Endodermal cell (in vitro differentiated cells): ENCODE measurements around the gene ACVRL1. TPM values are rescaled to one million over a fixed set of nuclear protein-coding genes. Genes with fewer than 3 reads are reported as not detected.
A peak's percentile ranks its signal among the peaks of the same experiment; 100 is the strongest.

Experiments
- DNase-seq: peaks from one replicate; pipeline ENCODE4 v3.0.0-alpha.2; 2017
- H3K27ac ChIP-seq: 2 replicates; pipeline ENCODE4 v1.5.1; 2013; ENCODE audit warnings: mild to moderate bottlenecking, low read depth, low read length, moderate library complexity
- H3K27me3 ChIP-seq: 2 replicates; pipeline ENCODE4 v1.6.1; 2013; ENCODE audit warnings: mild to moderate bottlenecking, low read length, moderate library complexity; ENCODE audit not compliant: insufficient read depth, control insufficient read depth, poor library complexity, severe bottlenecking
- H3K36me3 ChIP-seq: 2 replicates; pipeline ENCODE4 v1.7.0; 2013; ENCODE audit warnings: mild to moderate bottlenecking, low read length, moderate library complexity; ENCODE audit not compliant: control insufficient read depth, insufficient read depth
- H3K4me1 ChIP-seq: one replicate; pipeline ENCODE4 v1.7.0; 2013; ENCODE audit warnings: low read length; ENCODE audit not compliant: control insufficient read depth, insufficient read depth
- H3K4me3 ChIP-seq: 2 replicates; pipeline ENCODE4 v1.5.1; 2013; ENCODE audit warnings: mild to moderate bottlenecking, low read length, moderate library complexity
- H3K9ac ChIP-seq: 2 replicates; pipeline ENCODE4 v1.6.1; 2013; ENCODE audit warnings: mild to moderate bottlenecking, low read length, moderate library complexity; ENCODE audit not compliant: poor library complexity, severe bottlenecking; ENCODE audit errors: extremely low read depth
- H3K9me3 ChIP-seq: 2 replicates; pipeline ENCODE4 v1.6.1; 2013; ENCODE audit warnings: mild to moderate bottlenecking, low read length, moderate library complexity; ENCODE audit not compliant: control insufficient read depth
- H3K27ac Mint-ChIP-seq: 2 replicates; pipeline ENCODE4 v1.8.0; 2020; ENCODE audit warnings: mixed read lengths
- H3K27me3 Mint-ChIP-seq: 2 replicates; pipeline ENCODE4 v1.8.0; 2021; ENCODE audit warnings: mild to moderate bottlenecking, mixed read lengths; ENCODE audit not compliant: insufficient read depth
- H3K36me3 Mint-ChIP-seq: 2 replicates; pipeline ENCODE4 v1.8.0; 2020; ENCODE audit warnings: low read depth, mixed read lengths
- H3K4me1 Mint-ChIP-seq: 2 replicates; pipeline ENCODE4 v1.8.0; 2020; ENCODE audit warnings: mixed read lengths
- H3K4me3 Mint-ChIP-seq: 2 replicates; pipeline ENCODE4 v1.8.0; 2020; ENCODE audit warnings: mild to moderate bottlenecking, moderate library complexity, mixed read lengths
- H3K9me3 Mint-ChIP-seq: 2 replicates; pipeline ENCODE4 v1.8.0; 2020; ENCODE audit warnings: mild to moderate bottlenecking, mixed read lengths
- whole genome bisulfite sequencing, 2 experiments: methylation state at CpG; one replicate each; pipeline versions ENCODE4 v1.1.5 to v1.1.7; 2013; ENCODE audit warnings: missing lambda C conversion rate in 2 of 2, mixed read lengths in 1 of 2; ENCODE audit not compliant: insufficient coverage in 1 of 2, insufficient read length in 1 of 2; 5-methylcytosine and 5-hydroxymethylcytosine counted together
- total RNA-seq, 2 donors: library from RNA; stranded (reverse); fragmentation: NEBNext Ultra II Directional in 1 of 2; extraction: Animal tissue kit (Norgen Biotek cat#: 25700) in 1 of 2; gene quantifications; 2 replicates in 1 of 2; 3 replicates in 1 of 2; pipeline ENCODE4 v1.2.1, GENCODE V29; 2021
- TF ChIP-seq, protein P1 (sequence below): fragments of 200-600 bp; sonication (generic); conservative IDR thresholded peaks from 2 replicates; pipeline ENCODE4 v1.5.0; 2021; ENCODE audit warnings: antibody characterized with exemption, mild to moderate bottlenecking

Gene ACVRL1
- total RNA-seq, 2 donors from 2014 or later = 0.42 to 0.64 TPM

DNA sequence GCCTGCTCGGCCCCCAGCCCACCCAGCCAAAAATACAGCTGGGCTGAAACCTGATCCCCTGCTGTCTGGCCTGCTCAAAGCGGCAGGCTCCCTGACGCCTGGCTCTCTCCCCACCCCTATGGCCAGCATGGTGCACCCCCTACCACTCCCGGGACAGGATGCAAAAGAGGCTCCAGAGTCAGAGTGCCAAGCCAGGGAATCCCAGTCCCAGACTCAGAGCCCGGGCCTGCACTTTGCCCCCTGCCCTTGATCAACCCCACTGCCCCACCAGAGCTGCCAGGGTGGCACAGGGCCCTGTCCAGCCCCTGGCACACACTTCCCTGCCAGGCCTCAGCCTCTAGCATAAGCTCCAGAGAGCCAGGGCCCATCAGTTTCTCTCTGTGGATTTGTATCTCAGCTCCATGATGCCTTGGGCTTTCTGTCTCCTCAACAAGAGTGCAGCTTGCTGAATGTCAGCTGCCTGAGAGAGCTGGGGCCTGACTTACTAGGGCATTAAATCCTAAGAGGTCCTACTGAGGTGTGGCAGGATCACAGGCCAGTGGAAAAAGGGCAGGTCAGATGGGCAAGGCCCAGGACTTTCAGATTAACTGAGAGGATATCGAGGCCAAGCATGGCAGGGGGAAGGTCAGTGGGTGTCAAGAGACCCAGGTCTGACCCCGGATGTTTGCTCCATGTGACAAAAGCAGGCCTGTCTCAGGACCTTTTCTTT is 13.9 kb downstream of the ACVRL1 start:
- H3K27me3 Mint-ChIP-seq = peaks cover 15% of the 10 kb centered on the region
- Histone ChIP-seq H3K9ac (no peak overlapping the region), H3K27me3 (no peaks in the 10 kb centered on the region), H3K36me3 (no peaks in the 10 kb centered on the region), H3K27ac (no peak overlapping the region), H3K9me3 (no peaks in the 10 kb centered on the region), H3K4me1 (peaks cover 6% of the 10 kb centered on the region), H3K4me3 (no peak overlapping the region)
- TF ChIP-seq, protein P1, sequence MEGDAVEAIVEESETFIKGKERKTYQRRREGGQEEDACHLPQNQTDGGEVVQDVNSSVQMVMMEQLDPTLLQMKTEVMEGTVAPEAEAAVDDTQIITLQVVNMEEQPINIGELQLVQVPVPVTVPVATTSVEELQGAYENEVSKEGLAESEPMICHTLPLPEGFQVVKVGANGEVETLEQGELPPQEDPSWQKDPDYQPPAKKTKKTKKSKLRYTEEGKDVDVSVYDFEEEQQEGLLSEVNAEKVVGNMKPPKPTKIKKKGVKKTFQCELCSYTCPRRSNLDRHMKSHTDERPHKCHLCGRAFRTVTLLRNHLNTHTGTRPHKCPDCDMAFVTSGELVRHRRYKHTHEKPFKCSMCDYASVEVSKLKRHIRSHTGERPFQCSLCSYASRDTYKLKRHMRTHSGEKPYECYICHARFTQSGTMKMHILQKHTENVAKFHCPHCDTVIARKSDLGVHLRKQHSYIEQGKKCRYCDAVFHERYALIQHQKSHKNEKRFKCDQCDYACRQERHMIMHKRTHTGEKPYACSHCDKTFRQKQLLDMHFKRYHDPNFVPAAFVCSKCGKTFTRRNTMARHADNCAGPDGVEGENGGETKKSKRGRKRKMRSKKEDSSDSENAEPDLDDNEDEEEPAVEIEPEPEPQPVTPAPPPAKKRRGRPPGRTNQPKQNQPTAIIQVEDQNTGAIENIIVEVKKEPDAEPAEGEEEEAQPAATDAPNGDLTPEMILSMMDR = no peak
- peaks cover 31% of the 10 kb centered on the region for H3K4me1 Mint-ChIP-seq
- 0 to 63% methylated on average over 1 to 7 of the region's 7 CpGs for WGBS, 2 experiments
- peak; percentile 78 for DNase-seq
- no peak overlapping the region for H3K4me3 Mint-ChIP-seq
- no peaks in the 10 kb centered on the region for H3K9me3 Mint-ChIP-seq
- H3K27ac Mint-ChIP-seq = no peak overlapping the region
- no peaks in the 10 kb centered on the region for H3K36me3 Mint-ChIP-seq

DNA sequence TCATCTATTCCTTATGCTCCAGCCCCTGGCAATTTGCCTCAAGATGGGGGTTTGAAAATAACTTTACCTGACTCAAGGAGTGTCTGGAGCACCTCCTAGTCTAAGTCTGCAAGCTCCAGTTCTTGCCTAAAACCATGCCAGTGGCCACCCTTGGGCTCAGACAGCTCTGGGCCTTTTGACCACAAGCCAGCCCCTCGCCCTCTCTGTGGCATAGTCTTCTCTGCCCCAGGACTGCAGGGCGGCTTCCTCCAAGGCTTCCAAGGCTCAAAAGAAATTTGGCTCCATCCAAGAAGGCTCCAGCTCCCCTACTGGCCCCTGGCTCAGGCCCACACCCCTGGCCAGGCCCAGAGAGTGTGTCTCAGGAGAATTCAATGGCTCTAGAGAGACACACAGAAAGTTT is 14.8 kb downstream of the ACVRL1 start:
- Histone ChIP-seq H3K27me3 (no peaks in the 10 kb centered on the region), H3K27ac (no peak overlapping the region), H3K36me3 (no peaks in the 10 kb centered on the region), H3K9ac (no peak overlapping the region), H3K9me3 (no peaks in the 10 kb centered on the region), H3K4me1 (peaks cover 10% of the 10 kb centered on the region), H3K4me3 (no peak overlapping the region)
- no peak overlapping the region for H3K4me3 Mint-ChIP-seq
- H3K4me1 Mint-ChIP-seq = peaks cover 34% of the 10 kb centered on the region
- no peaks in the 10 kb centered on the region for H3K36me3 Mint-ChIP-seq
- no peak overlapping the region for H3K27ac Mint-ChIP-seq
- peaks cover 15% of the 10 kb centered on the region for H3K27me3 Mint-ChIP-seq
- H3K9me3 Mint-ChIP-seq = no peaks in the 10 kb centered on the region
- TF ChIP-seq, protein P1 = no peak
- 95 to 100% methylated on average over 1 to 2 of the region's 2 CpGs for WGBS, 2 experiments
- peak; percentile 39 for DNase-seq

DNA sequence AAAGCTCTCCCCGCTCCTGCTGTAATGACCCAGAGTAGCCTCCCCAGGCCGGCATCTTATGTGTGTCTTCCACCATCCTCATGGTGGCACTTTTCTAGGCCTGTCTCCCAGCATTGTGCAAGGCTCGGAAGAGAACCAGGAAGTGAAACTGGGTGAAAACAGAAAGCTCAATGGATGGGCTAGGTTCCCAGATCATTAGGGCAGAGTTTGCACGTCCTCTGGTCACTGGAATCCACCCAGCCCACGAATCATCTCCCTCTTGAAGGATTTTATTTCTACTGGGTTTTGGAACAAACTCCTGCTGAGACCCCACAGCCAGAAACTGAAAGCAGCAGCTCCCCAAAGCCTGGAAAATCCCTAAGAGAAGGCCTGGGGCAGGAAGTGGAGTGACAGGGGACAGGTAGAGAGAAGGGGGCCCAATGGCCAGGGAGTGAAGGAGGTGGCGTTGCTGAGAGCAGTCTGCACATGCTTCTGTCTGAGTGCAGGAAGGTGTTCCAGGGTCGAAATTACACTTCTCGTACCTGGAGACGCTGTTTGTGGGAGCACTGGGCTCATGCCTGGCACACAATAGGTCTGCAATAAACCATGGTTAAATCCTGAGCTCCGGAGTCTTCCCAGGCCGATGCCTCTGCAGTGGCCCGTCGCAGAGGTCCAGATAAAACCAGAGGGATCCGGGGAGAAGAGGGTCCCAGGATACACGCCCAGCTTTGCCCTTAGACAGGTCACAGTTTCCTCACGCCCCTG is 15.6 kb downstream of the ACVRL1 start:
- 70 to 80% methylated on average over 13 to 16 of the region's 16 CpGs for WGBS, 2 experiments
- peaks cover 30% of the 10 kb centered on the region for H3K4me1 Mint-ChIP-seq
- H3K4me3 Mint-ChIP-seq = peak overlapping the region; percentile 30
- H3K27me3 ChIP-seq = no peaks in the 10 kb centered on the region
- H3K9ac ChIP-seq = no peak overlapping the region
- TF ChIP-seq, protein P1 = no peak
- DNase-seq = no peak
- no peak overlapping the region for H3K4me3 ChIP-seq
- peaks cover 13% of the 10 kb centered on the region for H3K27me3 Mint-ChIP-seq
- H3K36me3 ChIP-seq = no peaks in the 10 kb centered on the region
- H3K4me1 ChIP-seq = peaks cover 4% of the 10 kb centered on the region
- no peaks in the 10 kb centered on the region for H3K9me3 ChIP-seq
- no peaks in the 10 kb centered on the region for H3K36me3 Mint-ChIP-seq
- H3K27ac ChIP-seq = no peak overlapping the region
- H3K27ac Mint-ChIP-seq = no peak overlapping the region
- no peaks in the 10 kb centered on the region for H3K9me3 Mint-ChIP-seq
